GM04503 (cell line): ENCODE results near the gene MAOB.
A peak's percentile ranks its signal among the peaks of the same experiment; 100 is the strongest.
"Not testable (repeated sequence)": the region's sequence is repeated elsewhere in the genome, so short reads cannot be mapped to it uniquely, and the experiment has no call there.

Source experiments
- DNase-seq: peaks from one replicate; pipeline ENCODE4 v3.0.0-alpha.2; 2012; ENCODE audit warnings: low read depth

MAOB gene

GRCh38 chrX:43882294-43882681 lies at the start of gene MAOB:
TSS of gene MAOB (minus strand) at chrX:43882450. CDS start at chrX:43882299, 151 bp downstream.
- no peak for DNase-seq

GRCh38 chrX:43922032-43922431 lies 39.8 kb upstream of the MAOB start:
- not testable (repeated sequence) for DNase-seq

- not testable (repeated sequence) for DNase-seq
Measured at GRCh38 chrX:43910772-43911171, 28.5 kb upstream of the MAOB start.

GRCh38 chrX:43910012-43910411 lies 27.8 kb upstream of the MAOB start:
- DNase-seq = no peak

- no peak for DNase-seq
Measured at GRCh38 chrX:43909141-43909540, 26.9 kb upstream of the MAOB start.

GRCh38 chrX:43899878-43900815 lies 17.9 kb upstream of the MAOB start:
- no peak for DNase-seq

DNA sequence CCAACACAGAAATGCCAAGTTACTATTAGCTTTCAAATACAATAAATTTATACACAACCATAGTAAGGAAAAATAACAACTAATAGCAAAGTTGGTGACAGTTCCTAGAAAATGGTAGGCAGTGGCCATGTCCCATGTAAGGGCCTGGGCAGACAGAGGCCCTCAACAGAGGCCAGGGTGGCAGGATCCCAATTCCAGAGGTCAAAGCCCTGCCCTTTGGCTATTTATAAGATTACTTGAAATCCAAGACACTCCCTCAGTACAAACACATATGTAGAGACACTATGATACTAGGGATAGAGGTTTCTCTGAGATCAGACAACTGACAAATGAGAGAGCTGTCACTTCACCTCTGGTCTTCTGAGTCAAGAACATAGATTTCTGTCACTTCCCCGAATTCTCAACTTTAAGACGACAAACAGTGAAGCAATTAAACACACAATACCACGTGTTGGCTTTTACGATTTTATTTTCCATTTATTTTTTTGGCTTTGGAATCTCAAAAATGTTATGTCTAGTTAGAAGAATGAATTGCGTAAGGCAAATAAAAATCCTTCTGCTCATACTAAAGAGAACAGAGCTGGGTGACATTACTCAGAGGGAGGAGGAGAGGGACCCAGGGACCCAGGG lies 16.3 kb upstream of the MAOB start:
- peak; percentile 11 for DNase-seq

- no peak for DNase-seq
Measured at GRCh38 chrX:43897290-43897689, 15.0 kb upstream of the MAOB start.

GRCh38 chrX:43892336-43892870 lies 10.2 kb upstream of the MAOB start:
- DNase-seq = no peak

DNA sequence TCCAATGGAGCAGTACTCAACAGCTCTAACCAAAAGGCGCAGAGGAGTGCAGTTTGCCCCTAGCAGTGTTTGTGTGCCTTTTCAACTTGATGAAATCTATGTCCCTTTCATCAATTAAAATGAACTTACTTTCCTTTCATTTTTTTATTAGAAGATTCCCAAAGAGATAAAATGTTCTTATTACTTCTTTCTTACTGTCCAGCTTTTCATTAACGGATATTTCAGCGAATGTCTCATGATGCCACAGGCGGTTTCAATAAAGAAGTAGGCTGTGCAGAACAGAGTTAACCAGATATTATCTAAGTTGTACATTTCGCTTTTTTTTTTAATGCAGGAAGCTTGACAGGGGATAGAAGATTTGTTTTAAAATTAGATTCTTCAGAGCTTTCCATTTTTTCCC lies 3.4 kb upstream of the MAOB start:
- no peak for DNase-seq

GRCh38 chrX:43881410-43882293 lies 598 bp downstream of the MAOB start:
- no peak for DNase-seq

DNA sequence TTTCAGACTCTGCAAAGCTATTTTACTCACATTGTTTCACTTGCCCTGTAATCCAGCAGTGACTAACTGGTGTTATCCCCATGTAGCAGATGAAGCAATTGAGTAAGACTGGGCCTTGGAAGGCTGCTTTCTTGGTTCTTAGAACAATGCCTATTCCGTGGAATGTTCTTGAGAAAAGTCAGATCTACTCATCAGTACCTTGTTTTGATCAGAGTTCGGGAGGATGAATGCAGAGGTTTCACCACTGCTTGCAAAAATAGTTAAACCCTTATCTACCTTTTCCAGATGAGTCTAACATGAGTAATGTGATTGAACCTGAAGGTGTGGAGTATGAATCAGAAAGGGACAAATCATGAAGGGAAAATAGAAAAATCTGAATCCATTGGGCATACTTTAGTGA lies 1.8 kb downstream of the MAOB start:
- no peak for DNase-seq

DNA sequence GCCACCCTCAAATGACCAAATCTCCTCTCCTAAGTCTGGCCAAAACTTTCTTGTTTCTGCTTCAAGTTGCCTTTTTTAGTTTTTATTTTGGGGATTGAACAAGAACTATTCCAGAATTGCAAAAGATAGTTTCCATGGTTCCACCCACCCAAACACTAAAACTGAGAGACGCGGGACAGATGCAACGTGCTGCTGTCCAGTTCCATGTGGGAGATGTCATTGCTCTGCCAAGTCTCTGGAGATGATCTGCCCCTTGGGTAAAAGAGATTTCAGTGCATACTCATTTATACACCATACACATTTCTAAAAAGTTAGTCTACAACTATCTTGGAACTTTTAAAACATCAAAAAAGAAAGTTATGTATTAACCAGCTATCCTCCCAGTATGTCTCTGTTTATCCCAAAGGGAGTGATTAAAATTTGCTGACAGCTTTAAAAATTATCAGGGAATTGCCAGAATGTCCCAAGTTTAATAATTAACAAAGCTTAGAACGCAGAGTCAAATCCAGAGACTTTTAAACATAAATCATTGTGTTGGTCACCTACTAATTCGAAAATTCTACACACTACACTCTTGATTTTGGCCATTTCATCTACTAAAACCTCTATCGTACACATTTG lies 3.2 kb downstream of the MAOB start:
- DNase-seq = no peak

DNA sequence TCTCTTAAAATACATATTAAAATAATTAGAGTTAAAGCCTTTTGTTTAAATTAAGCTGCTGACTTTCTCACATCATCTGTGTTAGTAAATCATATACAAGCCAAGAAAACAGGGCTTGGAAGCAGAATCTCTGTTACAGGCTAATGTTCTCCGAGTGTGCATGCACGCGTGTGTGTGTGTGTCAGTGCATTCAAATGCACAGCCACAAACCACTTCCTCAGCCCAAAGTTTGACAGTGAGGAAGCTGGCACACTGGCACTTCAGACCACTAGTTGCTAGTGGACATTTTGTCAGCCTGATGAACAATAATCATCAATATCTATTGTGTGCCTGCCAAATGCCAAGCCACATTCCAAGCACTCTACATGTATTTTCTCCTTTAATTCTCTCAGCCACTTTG lies 5.6 kb downstream of the MAOB start:
- DNase-seq = no peak

DNA sequence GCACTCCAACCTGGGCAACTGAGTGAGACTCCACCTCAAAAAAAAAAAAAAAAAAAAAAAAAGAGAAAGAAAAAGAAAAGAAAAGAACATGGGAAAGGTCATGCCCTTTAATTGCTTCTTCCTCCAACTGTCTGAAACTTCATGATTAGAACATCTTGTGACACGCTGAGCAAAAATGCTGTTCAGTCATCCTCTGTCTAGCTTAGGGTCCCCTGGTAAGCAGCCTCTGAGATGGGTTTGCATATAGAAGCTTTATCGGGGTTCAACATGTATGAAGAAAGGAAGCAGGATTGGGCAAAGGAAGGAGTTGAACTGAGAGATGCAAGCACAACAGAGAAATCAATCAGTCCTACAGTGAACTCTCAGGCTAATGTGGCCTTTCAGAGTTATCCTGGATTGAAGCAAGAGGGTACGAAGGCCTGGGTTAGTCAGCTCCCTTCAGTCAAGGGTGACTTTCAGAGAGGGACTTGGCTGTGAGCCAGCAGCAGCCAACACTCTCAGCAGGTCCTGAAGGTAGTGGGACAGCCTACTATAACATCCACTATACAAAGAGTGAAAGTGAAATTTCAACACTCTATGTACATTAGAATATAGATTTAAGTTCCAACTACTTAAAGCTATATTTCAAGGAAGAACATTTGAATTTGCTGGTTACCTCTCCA lies 11.4 kb downstream of the MAOB start:
- DNase-seq = no peak

DNA sequence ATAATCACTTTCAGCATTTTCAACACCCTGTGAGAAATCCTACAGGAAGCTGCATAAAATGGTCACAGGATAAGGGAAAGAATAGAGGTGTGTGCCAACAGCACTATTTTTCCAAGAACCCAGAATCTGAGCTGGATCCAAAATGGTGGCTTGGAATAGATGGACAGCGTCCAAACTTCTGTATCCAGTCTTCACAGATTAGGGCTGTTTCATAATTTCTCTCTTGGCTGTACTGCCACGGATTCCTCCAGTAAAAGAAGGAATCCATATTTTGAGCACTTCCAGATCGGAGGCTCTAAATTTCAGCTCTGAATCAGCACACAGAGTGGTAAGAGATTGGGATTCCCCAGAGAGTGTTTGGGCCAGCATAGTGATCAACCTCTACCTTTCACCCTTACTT lies 12.2 kb downstream of the MAOB start:
- DNase-seq = no peak

DNA sequence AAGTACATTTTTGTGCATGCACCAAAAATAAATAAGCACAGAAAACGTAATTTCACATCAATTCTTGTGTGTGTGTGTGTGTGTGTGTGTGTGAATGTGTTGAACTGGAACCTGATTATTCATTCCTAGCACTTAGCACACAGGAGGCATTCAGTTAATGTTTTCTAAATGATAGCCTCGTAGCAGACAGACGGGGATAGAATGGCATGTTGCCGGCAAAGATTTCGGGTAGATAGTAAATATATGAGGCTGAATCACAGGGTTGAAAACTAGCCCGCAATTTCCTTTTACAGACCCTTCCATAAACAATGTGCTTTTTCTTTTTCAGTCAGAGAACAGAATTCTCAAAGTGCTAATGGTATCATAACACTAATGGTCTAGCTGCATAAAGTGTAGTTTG lies 13.5 kb downstream of the MAOB start:
- DNase-seq = no peak

DNA sequence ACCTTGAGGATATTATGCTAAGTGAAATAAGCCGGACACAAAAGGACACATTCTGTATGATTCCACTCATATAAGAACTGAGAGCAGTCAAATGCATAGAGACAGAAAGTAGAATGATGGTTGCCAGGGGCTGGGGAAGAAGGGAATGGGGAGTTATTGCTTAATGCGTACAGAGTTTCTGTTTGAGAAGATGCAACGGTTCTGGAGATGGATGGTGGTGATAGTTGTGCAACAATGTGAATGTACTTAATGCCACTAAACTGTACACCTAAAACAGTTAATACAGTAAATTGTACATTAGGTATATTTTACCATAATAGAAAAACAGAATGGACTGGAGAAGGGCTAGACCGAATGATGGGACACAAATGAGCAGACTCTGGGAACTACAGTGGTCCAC lies 15.8 kb downstream of the MAOB start:
- DNase-seq = no peak

GRCh38 chrX:43865791-43866190 lies 16.5 kb downstream of the MAOB start:
- DNase-seq = no peak

DNA sequence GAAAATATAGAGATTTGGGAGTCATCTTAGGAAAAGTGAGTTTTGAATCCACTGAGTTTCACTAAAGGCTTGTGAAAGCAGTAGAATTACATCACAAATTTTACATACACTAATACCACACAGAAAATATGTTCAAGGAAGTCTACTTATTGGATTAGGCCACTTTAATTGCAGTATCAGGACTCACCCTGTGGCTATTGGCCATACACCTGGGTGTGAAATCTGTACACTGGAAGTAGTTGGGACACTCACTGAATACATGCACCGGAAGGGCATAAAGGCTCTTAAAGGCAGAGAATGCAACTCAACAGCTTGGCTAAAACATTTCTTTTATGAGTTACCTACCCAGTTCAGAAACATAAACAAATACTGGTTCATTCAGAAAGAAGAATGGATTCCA lies 19.8 kb downstream of the MAOB start:
- DNase-seq = no peak

GRCh38 chrX:43861750-43862149 lies 20.5 kb downstream of the MAOB start:
- no peak for DNase-seq
